ENCODE results near the gene TNS4. TPM values are rescaled to one million over a fixed set of nuclear protein-coding genes. Genes with fewer than 3 reads are reported as not detected.

The TNS4 gene
- total and polyA plus RNA-seq, 12 donors, result 0.01 to 0.62 TPM; not detected in 10

DNA sequence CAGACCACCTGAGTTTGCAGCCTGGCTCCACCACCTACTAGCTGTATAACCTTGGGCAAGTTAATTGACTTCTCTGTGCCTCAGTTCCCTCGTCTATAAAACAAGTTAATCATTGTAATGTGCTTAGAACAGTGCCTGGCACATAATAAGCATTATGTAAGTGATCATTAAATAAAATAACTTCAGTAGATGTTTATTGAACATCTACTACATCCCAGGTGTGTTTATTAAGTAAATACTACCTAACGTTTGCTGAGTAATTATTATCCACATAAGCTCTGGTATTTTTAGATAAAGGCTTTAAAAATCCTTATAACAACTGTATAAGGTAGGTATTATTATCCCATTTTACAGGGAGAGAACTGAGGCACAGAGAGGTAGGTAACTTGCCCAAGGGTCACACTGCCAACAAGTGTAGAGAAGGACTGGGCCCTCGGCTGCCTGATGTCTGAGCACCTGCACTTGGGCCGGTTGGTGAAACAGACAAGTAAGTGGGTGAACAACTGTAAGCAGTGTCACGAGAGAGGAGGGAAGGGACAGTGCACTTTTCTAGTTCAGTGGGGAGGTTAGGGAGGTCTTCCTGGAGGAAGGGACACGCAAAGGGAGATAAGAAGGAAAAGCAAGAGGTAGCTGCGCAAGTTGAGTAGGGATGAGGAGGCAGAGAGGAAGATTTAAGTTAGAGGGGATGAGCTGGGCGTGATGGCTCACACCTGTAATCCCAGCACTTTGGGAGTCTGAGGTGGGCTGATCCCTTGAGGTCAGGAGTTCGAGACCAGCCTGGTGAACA, 4.6 kb downstream of the TNS4 start:
- peaks cover 0 to 13% (median 0%) of the 10 kb centered on the region in 7 donors for H3K27me3 ChIP-seq
- intact Hi-C loops (cut with DNase I), result no loop called here
- no peak for ATAC-seq
- H3K4me1 ChIP-seq, result peaks cover 10 to 29% (median 19%) of the 10 kb centered on the region in 9 donors
- H3K27ac ChIP-seq, result no peak overlapping the region
- no peaks in the 10 kb centered on the region for H3K9me3 ChIP-seq
- no peak for DNase-seq
- H3K36me3 ChIP-seq, result no peaks in the 10 kb centered on the region
- TF ChIP-seq CTCF (IDR thresholded peaks at IDR 0.05), result no peak
- WGBS, 2 donors, result 74% methylated on average over 9 of the region's 9 CpGs
- H3K4me3 ChIP-seq, result no peak overlapping the region

DNA sequence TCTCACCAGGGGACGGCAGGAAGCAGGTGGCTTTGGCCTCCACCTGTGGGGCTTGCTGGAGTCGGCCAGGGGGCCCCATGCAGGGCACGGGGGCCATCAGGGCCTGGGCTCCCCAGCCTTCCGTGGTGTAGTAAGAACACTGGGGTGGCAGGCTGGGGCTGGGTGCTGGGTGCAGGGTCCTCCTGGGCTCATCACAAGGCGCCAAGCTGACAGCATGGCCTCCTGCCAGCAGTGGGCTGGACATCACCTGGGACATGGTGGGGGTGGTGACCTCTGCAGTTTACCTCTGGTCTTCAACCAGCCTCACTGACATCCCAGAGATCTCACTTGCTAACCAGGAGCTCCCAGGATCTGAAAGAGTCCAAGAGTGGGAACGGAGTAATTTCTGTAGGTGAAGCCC, 5.3 kb downstream of the TNS4 start:
- H3K9me3 ChIP-seq, result no peaks in the 10 kb centered on the region
- H3K27ac ChIP-seq, result no peak overlapping the region
- no peak overlapping the region for H3K4me3 ChIP-seq
- DNase-seq (no peak), ATAC-seq (no peak)
- H3K27me3 ChIP-seq, result peaks cover 0 to 13% (median 0%) of the 10 kb centered on the region in 7 donors
- H3K36me3 ChIP-seq, result no peaks in the 10 kb centered on the region
- H3K4me1 ChIP-seq, result peaks cover 10 to 29% (median 19%) of the 10 kb centered on the region in 9 donors
- intact Hi-C loops (cut with DNase I), result no loop called here
- TF ChIP-seq CTCF (IDR thresholded peaks at IDR 0.05), result no peak
- 94% methylated on average over 6 of the region's 6 CpGs for WGBS, 2 donors

DNA sequence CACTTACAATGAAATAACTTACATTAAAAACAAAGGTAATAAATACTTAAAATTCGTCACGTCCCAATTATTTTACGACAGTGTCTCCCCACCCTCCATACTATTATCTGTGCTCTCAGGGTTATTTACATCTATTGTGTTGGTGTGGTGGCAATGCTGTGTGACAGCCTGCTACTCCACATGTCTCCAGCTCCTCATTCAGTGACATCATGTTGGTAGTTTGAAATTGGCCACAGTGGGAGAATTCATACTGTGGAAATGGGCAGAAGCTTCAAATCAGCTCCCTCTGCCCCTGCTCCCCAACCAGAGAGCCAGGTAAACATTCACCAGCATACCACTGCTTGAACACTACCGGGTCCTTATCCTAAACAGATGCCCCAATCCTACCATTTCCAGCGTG, 6.3 kb downstream of the TNS4 start:
- WGBS, 2 donors, result 73 to 78% methylated on average over 5 of the region's 5 CpGs
- intact Hi-C loops (cut with DNase I), result no loop called here
- Histone ChIP-seq H3K9me3 (no peaks in the 10 kb centered on the region), H3K36me3 (no peaks in the 10 kb centered on the region), H3K4me3 (no peak overlapping the region), H3K27ac (no peak overlapping the region), H3K27me3 (peaks cover 0 to 9% (median 0%) of the 10 kb centered on the region in 7 donors), H3K4me1 (peaks cover 7 to 27% (median 18%) of the 10 kb centered on the region in 9 donors)
- ATAC-seq, result no peak
- TF ChIP-seq CTCF (IDR thresholded peaks at IDR 0.05), result no peak
- no peak for DNase-seq

DNA sequence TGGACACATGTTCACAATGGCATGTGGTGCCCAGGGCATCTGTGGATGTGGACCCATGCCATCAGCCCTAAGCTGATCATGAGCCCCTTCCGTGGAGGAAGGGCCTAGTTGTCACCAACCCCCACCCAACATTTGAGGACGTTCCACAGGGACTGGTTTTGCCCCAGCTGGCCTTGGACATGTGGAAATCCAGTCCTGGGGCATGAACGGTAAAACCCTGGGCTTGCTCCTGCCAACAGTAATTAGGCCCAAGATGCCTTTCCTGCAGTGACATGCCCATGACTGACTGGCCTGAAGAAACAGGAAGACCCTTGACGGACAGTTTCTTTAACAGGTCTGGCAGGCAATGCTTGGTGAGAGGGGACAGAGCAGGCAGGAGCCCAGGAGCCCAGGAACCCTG, 7.7 kb downstream of the TNS4 start:
- no peak for TF ChIP-seq CTCF (IDR thresholded peaks at IDR 0.05)
- no peaks in the 10 kb centered on the region for H3K27me3 ChIP-seq
- H3K27ac ChIP-seq, result no peak overlapping the region
- H3K9me3 ChIP-seq, result no peaks in the 10 kb centered on the region
- 78 to 84% methylated on average over 4 of the region's 4 CpGs for WGBS, 2 donors
- ATAC-seq (no peak), DNase-seq (no peak)
- intact Hi-C loops (cut with DNase I), result no loop called here
- no peak overlapping the region for H3K4me3 ChIP-seq
- H3K36me3 ChIP-seq, result no peaks in the 10 kb centered on the region
- peaks cover 0 to 17% (median 7%) of the 10 kb centered on the region in 9 donors for H3K4me1 ChIP-seq
